ENCODE results near the gene PRPH2.
A peak's percentile ranks its signal among the peaks of the same experiment; 100 is the strongest.
"Not testable (repeated sequence)": the region's sequence is repeated elsewhere in the genome, so short reads cannot be mapped to it uniquely, and the experiment has no call there.

Gene PRPH2

DNA sequence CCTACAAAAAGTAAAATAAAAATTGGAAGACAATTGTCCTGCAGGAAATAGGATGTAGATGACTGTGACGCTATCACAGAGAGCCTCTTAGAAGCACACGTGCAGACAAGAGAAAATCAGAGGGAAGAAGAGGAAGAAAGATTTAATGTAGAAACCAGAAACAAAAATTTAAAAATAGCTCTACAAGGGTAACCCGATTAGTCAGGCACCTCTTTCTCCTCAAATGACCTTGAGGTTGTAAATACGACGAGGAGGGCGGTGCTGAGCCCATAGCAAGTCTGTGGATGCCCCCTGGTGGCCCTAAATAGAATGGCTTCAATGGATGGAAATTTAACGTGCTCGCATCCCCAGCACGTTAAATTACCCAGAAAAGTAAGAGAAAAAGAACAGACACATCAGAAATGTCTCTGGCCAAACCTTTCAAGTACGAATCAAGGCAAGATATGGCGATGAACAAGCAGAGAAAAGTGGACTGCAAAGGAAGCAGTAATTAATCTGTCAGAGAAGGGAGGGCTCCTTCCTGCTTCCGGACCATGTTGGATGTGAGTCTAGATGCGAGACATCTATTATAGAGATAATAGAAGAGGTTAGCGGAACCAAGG, 4.2 kb upstream of the PRPH2 start:
- Mint-ChIP-seq H3K4me1 (peaks cover 7% of the 10 kb centered on the region), H3K4me3 (peak overlapping the region; percentile 87), H3K27me3 (no peaks in the 10 kb centered on the region), H3K36me3 (no peaks in the 10 kb centered on the region), H3K27ac (peak overlapping the region; percentile 91), H3K9me3 (no peaks in the 10 kb centered on the region)
- ATAC-seq (ENCODE audit: low read depth) (peak; percentile 98), DNase-seq (ENCODE audit: low spot score in 2 of 2) (peak; percentile 46 to 67)

DNA sequence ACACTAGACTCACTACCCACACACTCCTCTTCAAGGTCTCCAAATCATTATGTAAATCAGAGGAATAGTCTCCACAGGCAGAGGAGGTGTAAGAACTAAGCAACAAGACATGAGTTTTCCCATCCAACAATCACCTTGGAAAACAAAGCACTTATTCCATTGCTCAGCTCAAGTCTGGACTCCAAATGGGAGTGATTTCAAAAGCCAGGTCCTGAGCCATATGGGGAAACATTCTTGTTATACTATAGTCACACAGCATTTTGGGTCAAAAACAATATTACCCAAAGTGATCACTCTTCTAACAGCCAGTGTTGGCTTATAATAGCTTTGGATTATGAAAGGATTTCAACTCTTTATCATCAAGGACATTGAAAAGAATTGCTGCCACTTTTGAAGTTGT, 3.6 kb upstream of the PRPH2 start:
- Mint-ChIP-seq H3K27me3 (peaks cover 3% of the 10 kb centered on the region), H3K9me3 (no peaks in the 10 kb centered on the region), H3K36me3 (no peaks in the 10 kb centered on the region), H3K4me1 (peaks cover 7% of the 10 kb centered on the region), H3K4me3 (peak overlapping the region; percentile 87), H3K27ac (peak overlapping the region; percentile 91)
- DNase-seq (ENCODE audit: low spot score in 2 of 2) (no peak), ATAC-seq (ENCODE audit: low read depth) (no peak)

DNA sequence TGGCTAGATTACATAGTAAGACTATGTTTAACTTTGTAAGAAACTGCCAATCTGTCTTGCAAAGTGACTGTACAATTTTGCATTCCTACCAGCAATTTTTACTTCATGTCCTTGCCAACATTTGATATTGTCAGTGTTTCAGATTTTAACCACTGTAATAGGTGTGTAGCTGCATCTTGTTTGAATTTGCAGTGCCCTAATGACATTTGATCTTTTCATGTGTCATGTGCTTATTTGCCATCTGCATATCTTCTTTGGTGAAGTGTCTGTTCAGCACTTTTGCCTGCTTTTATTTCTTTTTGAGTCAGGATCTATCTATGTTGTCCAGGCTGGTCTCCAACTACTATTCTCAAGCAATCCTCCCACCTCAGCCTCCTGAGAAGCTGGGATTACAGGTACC, 2.4 kb upstream of the PRPH2 start:
- ATAC-seq (ENCODE audit: low read depth) (no peak), DNase-seq (ENCODE audit: low spot score in 2 of 2) (no peak)
- Mint-ChIP-seq H3K9me3 (no peaks in the 10 kb centered on the region), H3K4me1 (peaks cover 7% of the 10 kb centered on the region), H3K4me3 (no peak overlapping the region), H3K27me3 (peaks cover 4% of the 10 kb centered on the region), H3K36me3 (no peaks in the 10 kb centered on the region), H3K27ac (no peak overlapping the region)

DNA sequence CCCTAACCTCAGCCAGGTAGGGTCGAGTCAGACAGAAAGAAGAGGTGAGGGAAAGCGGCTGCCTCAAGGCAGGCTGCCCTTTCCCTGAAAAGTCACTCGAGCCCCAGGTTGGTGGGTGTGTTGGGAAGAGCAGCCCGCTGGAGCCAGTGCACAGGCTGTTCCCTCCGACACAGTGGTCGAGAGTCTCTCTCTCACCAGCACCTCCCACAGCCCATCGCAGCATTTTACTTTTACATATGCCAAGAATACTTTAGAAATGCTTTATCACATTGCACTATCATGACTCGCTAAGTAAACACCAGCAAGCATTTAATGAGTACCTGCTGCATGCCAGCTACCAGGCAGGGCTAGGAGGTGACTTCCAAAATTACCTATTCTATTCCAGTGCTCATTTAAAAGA, 1.7 kb downstream of the PRPH2 start:
- DNase-seq (ENCODE audit: low spot score in 2 of 2) (no peak), ATAC-seq (ENCODE audit: low read depth) (no peak)
- H3K4me1 Mint-ChIP-seq = no peaks in the 10 kb centered on the region
- no peaks in the 10 kb centered on the region for H3K9me3 Mint-ChIP-seq
- no peak overlapping the region for H3K4me3 Mint-ChIP-seq
- peaks cover 4% of the 10 kb centered on the region for H3K27me3 Mint-ChIP-seq
- H3K27ac Mint-ChIP-seq = no peak overlapping the region
- no peaks in the 10 kb centered on the region for H3K36me3 Mint-ChIP-seq

DNA sequence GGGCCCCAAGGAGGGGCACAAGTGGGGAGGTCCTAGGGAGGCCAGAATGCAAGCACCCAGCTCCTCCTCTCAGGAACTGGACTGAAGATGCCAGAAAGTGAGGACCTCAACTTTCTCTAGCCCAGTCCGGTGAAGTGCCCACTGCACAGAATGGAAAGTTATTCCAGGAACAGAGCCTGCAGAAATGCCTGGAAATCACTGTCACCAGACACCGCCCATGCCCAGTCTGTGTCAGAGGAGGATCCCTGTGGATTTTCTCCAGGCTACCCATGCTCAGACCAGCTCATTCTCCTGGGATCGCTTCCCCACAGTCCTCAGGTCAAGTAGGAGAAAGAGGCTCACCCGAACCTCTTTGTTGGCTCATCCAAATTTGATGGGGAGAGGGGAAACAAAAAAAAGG, 6.5 kb downstream of the PRPH2 start:
- no peak overlapping the region for H3K27ac Mint-ChIP-seq
- peaks cover 3% of the 10 kb centered on the region for H3K9me3 Mint-ChIP-seq
- no peak overlapping the region for H3K4me3 Mint-ChIP-seq
- no peaks in the 10 kb centered on the region for H3K4me1 Mint-ChIP-seq
- DNase-seq (ENCODE audit: low spot score in 2 of 2) (no peak), ATAC-seq (ENCODE audit: low read depth) (no peak)
- peaks cover 3% of the 10 kb centered on the region for H3K36me3 Mint-ChIP-seq
- no peaks in the 10 kb centered on the region for H3K27me3 Mint-ChIP-seq

DNA sequence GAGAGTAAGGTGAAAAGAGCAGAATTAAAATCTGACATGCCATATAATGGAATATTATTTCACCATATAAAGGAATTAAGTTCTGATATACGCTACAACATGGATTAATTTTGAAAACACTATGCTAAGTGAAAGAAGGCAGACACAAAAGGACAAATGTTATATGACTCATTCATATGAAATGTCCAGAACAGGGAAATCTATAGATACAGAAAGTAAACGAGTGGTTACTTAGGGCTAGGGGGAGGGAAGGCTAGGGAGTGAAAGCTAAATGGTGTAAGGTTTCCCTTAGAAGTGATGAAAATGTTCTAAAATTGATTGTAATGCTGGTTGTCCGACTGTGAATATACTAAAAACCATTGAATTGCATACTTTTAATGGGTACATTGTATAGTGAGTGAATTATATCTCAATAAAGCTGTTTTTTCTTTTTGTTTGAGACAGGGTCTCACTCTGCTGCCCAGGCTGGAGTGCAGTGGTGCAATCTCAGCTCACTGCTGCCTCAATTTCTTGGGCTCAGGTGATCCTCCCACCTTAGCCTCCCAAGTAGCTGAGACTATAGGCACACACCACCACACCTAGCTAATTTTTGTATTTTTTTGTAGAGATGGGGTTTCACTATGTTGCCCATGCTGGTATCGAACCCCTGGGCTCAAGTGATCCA, 8.2 kb downstream of the PRPH2 start:
- Mint-ChIP-seq H3K27ac (no peak overlapping the region), H3K4me3 (no peak overlapping the region), H3K27me3 (no peaks in the 10 kb centered on the region), H3K9me3 (peaks cover 3% of the 10 kb centered on the region), H3K36me3 (peaks cover 3% of the 10 kb centered on the region), H3K4me1 (no peaks in the 10 kb centered on the region)
- ATAC-seq (ENCODE audit: low read depth) (no peak), DNase-seq (ENCODE audit: low spot score in 2 of 2) (no peak)

DNA sequence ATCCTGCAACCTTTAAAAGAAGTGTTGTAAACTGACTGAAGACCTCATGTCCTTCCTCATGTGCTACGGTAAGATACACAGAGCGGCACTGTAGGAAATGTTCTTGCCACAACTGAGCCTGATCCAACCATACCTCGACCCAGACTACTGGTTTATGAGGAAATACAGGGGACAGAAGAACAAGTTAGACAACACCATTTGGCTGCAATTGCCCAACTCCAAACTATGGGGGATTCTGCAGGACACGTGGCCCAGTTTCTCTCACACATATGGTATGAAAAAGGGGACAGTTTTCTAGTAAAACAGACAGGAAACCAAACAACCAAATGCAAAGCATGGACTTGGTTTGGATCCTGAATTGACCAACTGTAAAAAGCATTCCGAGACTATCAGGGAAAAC, 10.5 kb downstream of the PRPH2 start:
- ATAC-seq (ENCODE audit: low read depth) (no peak), DNase-seq (ENCODE audit: low spot score in 2 of 2) (no peak)
- H3K4me1 Mint-ChIP-seq = no peaks in the 10 kb centered on the region
- H3K4me3 Mint-ChIP-seq = no peak overlapping the region
- H3K36me3 Mint-ChIP-seq = peaks cover 3% of the 10 kb centered on the region
- H3K27ac Mint-ChIP-seq = no peak overlapping the region
- peaks cover 3% of the 10 kb centered on the region for H3K9me3 Mint-ChIP-seq
- no peaks in the 10 kb centered on the region for H3K27me3 Mint-ChIP-seq

DNA sequence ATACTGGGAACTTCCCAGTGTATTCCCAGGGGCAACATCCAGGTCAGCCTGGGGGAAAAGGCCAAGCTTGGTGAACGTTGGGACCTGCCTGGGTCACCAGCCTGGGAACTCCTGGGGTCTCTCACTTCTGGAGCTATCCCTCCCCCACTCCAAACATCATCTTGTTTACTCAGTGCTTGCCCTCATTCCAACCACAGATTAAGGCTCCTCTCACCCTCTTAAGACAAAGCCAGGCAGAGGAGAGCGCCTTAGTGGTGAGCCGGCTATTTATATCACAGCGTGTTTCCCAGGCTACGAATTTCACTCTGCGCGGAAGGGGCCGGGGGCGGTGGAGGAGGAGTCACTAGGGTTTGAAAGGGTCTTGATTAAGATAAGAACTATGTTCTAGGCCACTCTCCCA, 12.1 kb downstream of the PRPH2 start:
- Mint-ChIP-seq H3K4me3 (no peak overlapping the region), H3K4me1 (no peaks in the 10 kb centered on the region), H3K36me3 (peaks cover 3% of the 10 kb centered on the region), H3K27me3 (no peaks in the 10 kb centered on the region), H3K9me3 (peaks cover 3% of the 10 kb centered on the region), H3K27ac (no peak overlapping the region)
- no peak for DNase-seq (ENCODE audit: low spot score in 2 of 2)
- ATAC-seq (ENCODE audit: low read depth) = no peak

DNA sequence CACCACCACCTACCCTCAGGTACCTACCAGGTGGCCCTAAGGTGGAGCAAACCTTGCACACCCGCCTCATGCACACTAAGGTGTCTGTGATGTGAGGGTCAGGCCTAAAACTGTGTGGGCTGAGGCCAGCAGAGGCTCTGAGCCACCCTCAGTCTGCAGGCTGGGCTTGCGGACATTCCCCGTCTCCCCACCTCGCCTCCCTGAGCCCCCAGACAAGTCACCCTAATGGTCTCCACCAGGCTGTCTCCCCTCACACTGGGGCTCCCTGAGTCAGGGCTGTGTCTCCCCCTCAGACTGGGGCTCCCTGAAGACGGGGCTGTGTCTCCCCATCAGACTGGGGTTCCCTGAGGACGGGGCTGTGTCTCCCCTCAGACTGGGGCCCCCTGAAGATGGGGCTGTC, 12.5 kb downstream of the PRPH2 start:
- DNase-seq (ENCODE audit: low spot score in 2 of 2) (no peak), ATAC-seq (ENCODE audit: low read depth) (no peak)
- Mint-ChIP-seq H3K27ac (no peak overlapping the region), H3K27me3 (no peaks in the 10 kb centered on the region), H3K4me3 (no peak overlapping the region), H3K9me3 (peaks cover 3% of the 10 kb centered on the region), H3K36me3 (peaks cover 3% of the 10 kb centered on the region), H3K4me1 (no peaks in the 10 kb centered on the region)

DNA sequence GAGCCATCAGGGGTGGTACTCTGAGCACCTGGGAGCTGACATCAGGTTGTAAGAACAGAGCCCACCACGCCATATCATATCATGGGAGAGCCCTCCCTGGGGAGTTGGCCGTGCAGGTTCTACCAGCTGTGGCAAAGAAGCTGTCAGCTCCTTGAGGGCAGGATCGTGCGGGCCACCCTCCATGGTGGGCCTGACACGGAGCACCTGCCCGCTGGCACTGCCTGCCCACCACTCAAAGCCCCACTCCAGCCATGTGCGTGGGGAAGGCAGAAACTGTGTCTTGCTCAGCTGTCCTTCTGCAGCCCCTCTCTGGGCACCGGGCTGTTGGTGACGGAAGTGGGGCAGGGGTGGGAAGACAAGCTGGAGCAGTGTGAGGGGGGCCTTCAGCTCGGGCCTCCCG, 14.3 kb downstream of the PRPH2 start:
- Mint-ChIP-seq H3K27ac (no peak overlapping the region), H3K9me3 (peaks cover 3% of the 10 kb centered on the region), H3K36me3 (peaks cover 3% of the 10 kb centered on the region), H3K4me1 (no peaks in the 10 kb centered on the region), H3K4me3 (no peak overlapping the region), H3K27me3 (no peaks in the 10 kb centered on the region)
- DNase-seq (ENCODE audit: low spot score in 2 of 2) = no peak
- no peak for ATAC-seq (ENCODE audit: low read depth)

DNA sequence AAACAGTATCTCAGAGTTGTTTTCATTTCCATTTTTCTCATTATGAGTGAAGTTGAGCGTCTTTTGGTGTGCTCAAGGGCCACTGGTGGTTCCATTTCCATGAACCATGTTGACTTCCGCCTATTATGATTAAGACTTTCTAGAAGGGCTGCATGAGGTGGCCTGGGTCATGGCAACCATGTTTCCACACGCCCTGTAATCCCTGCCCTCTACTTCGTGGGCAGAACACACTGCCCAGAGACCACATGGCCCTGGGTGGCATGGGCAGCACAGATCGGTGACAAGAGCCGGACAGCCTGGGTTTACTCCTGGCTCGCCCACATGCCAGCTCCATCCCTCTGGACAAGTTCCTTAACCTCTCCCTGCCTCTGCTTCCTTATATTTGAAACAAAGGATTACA, 14.8 kb downstream of the PRPH2 start:
- Mint-ChIP-seq H3K27ac (no peak overlapping the region), H3K4me3 (no peak overlapping the region), H3K27me3 (no peaks in the 10 kb centered on the region), H3K9me3 (peaks cover 3% of the 10 kb centered on the region), H3K36me3 (peaks cover 3% of the 10 kb centered on the region), H3K4me1 (no peaks in the 10 kb centered on the region)
- ATAC-seq (ENCODE audit: low read depth) (no peak), DNase-seq (ENCODE audit: low spot score in 2 of 2) (no peak)

DNA sequence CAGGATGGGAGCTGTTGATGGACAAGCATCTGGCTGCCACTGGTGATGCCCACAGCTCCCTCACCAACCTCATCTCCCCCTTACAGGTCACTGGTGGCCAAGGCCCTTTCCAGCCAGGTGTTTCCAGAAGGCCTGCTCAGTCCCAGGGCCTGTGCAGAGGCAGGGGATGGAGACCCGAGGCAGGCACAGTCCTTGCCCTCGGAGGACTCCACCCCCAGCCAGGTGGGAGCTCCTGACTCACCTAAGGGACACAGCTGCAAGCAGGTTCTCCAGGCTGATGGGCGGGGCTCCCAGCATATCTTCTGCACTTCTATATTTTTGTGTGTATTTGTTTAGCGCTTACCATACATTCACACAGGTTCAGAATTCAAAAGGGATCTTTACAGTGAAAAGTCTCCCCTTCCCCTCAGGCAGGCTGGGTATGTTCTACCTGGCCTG, 17.4 kb downstream of the PRPH2 start:
- Mint-ChIP-seq H3K36me3 (no peaks in the 10 kb centered on the region), H3K27me3 (no peaks in the 10 kb centered on the region), H3K4me1 (no peaks in the 10 kb centered on the region), H3K9me3 (no peaks in the 10 kb centered on the region), H3K27ac (no peak overlapping the region), H3K4me3 (no peak overlapping the region)
- no peak for ATAC-seq (ENCODE audit: low read depth)
- DNase-seq (ENCODE audit: low spot score in 2 of 2) = no peak

DNA sequence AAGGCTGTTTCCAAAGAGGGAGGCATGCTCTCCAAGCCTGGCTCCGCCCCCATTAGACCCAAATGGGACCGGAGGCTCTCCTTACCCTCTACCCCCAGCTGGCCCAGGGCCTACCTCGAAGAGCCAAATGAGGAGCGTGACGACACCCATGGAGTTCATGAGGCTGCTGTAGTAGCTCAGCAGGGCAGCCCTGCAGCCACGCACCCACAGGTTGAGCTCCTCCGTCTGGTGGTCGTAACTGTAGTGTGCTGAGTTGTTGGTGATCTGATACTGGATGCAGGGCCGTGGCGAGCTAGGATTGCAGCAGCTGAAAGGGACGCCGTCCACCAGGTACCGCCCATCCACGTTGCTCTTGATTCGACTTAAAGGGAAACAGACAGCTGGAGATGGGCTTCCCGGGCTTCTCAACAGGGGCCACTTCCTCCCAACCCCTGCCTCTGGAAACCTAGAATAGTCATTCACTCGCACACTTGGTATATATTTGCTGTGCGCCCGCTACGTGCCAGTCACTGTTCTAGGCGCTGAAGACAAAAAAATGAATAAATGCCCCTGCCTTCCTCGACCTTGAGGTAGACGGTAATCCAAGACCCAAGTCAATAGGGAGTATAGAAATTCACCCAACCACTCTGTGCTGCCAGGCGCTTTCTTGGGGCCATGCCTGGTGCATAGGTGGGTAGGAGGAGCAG, 18.0 kb downstream of the PRPH2 start:
- Mint-ChIP-seq H3K27ac (no peak overlapping the region), H3K4me1 (no peaks in the 10 kb centered on the region), H3K9me3 (no peaks in the 10 kb centered on the region), H3K4me3 (no peak overlapping the region), H3K36me3 (no peaks in the 10 kb centered on the region), H3K27me3 (no peaks in the 10 kb centered on the region)
- ATAC-seq (ENCODE audit: low read depth) = no peak
- no peak for DNase-seq (ENCODE audit: low spot score in 2 of 2)

DNA sequence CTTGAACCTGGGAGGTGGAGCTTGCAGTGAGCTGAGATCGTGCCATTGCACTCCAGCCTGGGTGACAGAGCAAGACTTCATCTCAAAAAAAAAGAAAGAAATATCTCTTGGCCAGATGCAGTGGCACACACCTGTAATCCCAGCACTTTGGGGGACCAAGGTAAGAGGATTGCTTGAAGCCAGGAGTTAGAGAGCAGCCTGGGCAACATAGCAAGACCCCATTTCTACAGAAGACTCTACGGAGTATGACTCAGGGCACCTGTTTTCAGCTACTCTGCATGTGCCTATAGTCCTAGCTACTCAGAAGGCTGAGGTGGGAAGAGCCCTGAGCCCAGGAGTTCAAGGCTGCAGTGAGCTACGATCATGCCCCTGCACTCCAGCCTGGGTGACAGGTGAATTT, 19.6 kb downstream of the PRPH2 start:
- not testable (repeated sequence) for H3K27ac Mint-ChIP-seq; H3K36me3 Mint-ChIP-seq; H3K4me3 Mint-ChIP-seq; DNase-seq (ENCODE audit: low spot score in 2 of 2); H3K27me3 Mint-ChIP-seq; ATAC-seq (ENCODE audit: low read depth); H3K4me1 Mint-ChIP-seq; H3K9me3 Mint-ChIP-seq

DNA sequence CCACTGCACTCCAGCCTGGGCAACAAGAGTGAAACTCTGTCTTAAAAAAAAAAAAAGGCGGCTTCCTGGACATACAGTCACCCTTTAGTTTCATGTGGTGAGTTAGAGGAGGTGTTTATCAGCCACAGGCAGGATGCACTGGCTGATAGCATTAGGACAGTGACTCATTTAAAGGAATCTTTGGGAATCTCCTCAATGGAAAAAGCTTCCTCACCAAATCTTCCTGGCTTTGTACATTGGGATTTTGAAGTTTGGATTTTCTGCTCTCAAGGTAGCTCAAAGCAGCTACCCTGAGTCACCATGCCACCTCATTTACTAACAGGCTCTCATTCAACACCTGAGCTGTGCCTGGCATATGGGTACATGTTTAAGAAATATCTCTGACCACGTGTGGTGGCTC, 20.2 kb downstream of the PRPH2 start:
- H3K27me3 Mint-ChIP-seq = no peaks in the 10 kb centered on the region
- H3K4me1 Mint-ChIP-seq = no peaks in the 10 kb centered on the region
- no peak overlapping the region for H3K4me3 Mint-ChIP-seq
- ATAC-seq (ENCODE audit: low read depth) = no peak
- H3K9me3 Mint-ChIP-seq = no peaks in the 10 kb centered on the region
- no peaks in the 10 kb centered on the region for H3K36me3 Mint-ChIP-seq
- H3K27ac Mint-ChIP-seq = no peak overlapping the region
- no peak for DNase-seq (ENCODE audit: low spot score in 2 of 2)

Data from memory B cell (primary cell).